GM19193 (cell line): ENCODE results near the gene MFGE8.

Experiments used
- POLR2A ChIP-seq: IDR thresholded peaks from 4 replicates; pipeline ENCODE4 v1.6.1; 2011; ENCODE audit not compliant: insufficient read depth, insufficient read length; ENCODE audit errors: extremely low read depth

Gene MFGE8

GRCh38 chr15:88902846-88903245 lies 10.3 kb downstream of the MFGE8 start:
- TF ChIP-seq POLR2A, result no peak

DNA sequence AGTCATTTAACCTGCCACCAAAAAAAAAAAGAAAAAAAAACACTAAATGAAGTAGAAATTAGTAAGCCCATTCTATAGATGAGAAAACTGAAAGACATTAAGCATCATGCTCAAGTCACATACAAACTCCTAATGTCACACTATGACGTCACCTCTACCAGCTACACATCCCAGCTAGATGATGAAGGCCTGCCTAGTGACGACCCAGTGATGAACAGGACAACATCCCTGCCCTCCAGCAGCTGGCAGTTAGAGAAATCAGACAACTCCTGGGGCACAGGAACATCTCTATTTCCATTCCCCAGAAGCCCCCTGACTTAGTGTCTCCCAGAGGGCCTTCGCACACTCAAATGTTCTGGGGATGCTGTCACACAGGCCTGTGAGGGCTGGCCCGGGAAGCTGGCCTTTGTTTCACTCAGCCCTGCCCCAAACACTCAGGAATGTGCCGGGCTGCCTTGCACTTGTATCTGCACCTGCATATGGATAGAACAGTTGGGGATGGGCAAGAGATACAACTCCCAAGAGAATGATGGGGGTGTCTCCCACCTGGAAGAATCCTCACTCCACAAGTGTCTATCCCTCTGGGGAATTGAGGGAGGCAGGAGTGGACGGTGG lies 10.9 kb downstream of the MFGE8 start:
- no peak for TF ChIP-seq POLR2A

DNA sequence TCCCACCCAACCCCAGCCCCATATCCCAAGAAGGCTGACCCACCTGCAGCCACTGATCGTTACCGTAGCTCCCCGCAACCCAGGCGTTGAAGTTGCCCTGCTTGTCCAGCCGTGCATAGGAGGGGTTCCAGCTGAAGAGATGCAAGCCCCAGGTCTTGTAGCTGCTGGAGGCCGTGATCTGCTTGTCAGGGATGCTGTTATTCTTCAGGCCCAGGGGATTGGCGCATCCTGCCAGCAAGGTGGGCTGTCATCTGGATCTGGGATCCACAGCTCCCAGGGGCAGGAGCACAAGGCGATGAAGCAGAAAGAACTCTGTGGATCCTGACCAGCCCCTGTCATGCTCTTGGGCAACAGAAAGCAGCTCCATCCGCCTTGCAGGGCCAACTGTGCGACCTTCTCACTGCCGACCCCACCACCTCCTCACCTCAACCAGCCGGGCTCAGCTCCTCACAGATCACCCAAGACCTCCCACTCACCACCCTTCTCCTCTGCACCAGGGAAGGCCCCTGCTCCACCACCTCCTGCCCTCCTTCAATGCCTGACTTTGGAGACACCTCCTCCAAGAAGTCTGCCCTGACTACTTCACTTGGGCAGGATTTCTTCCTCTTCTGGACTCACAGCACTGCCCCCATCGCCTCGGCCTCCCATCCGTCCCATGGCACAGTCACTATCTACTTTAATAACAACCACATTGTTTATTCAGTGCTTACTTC lies 11.5 kb downstream of the MFGE8 start:
- no peak for TF ChIP-seq POLR2A

GRCh38 chr15:88900982-88901418 lies 12.2 kb downstream of the MFGE8 start:
- TF ChIP-seq POLR2A, result no peak

- TF ChIP-seq POLR2A, result no peak
Measured at GRCh38 chr15:88900309-88900981, 12.7 kb downstream of the MFGE8 start.

- no peak for TF ChIP-seq POLR2A
Measured at GRCh38 chr15:88899251-88899650, 13.9 kb downstream of the MFGE8 start.

GRCh38 chr15:88898736-88899135 lies 14.4 kb downstream of the MFGE8 start:
- TF ChIP-seq POLR2A, result no peak

GRCh38 chr15:88897456-88898194 lies 15.6 kb downstream of the MFGE8 start:
- no peak for TF ChIP-seq POLR2A

DNA sequence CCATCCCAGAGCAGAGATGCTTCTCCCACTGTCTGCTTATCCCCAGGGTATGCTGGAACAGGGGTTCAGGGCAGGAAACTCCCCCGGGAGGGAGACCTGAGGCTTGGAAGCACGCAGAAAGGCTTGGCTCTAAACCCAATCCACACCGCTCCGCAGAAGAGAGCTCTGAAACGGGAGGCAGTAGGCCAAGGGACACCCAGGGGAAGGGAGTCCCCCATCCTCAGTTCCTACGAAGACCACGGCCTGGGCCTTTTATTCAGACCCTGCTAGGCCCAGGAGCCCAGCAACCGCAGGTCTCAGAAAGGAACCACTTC lies 16.1 kb downstream of the MFGE8 start:
- no peak for TF ChIP-seq POLR2A

DNA sequence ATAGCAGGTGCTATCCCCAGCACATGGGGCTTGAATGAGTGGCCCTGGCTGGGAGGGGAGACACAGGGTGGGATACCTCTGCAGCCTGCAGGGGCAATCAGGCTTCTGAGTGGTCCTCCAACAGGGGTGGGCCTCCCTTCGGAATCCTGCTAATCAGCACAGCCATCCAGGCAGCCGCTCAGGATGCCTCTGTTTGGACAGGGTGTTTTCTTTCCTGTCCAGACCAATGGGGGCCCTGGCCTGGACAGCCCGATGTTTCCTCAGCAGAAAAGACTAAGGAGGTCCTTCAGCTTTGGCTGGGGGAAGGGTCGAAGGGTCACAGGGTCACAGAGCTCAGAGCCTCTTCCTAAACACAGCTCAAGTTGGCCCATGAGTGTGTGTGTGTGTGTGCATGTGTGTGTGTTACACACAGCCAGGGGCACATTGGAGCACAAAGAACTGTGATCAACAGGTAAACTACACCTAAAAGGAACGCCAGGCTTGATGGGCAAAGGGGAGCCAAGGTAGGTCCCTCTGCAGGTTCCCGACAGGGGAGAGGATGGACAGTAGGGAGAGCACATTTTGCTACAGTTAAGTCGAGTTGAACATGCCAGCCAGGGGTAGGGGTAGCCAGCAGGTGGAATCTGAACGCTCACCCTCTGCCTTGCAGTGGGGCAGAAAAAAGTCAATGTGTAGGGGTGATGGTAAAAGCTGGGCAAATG lies 16.7 kb downstream of the MFGE8 start:
- no peak for TF ChIP-seq POLR2A

GRCh38 chr15:88894819-88895767 lies 18.1 kb downstream of the MFGE8 start, which contains the start of gene HAPLN3:
Gene HAPLN3, minus strand, starts transcription at chr15:88895544. Its CDS starts 8,246 bp downstream, at chr15:88887298.
- TF ChIP-seq POLR2A, result no peak

DNA sequence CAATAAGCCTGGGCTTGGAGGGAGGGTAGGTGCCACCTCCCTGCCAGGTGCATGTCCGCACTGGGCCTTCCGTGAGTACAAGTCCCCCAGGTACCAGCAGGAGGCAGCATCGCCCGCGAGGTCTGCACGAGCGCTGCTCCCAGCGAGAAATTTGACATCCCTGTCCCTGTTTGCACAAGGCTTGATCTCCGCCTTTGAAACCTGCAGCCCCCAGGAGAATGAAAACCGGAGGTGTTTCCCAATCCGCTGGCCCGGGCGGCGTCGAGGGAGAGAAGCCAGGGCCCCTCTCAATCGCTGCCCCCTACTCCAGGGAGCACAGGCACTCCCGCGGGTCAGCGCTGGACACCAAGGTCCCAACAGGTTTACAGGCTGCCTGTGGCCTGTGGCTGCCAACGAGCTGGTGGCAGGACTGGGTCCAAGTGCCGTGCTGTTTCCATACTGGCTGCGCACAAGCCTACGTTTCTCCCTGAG lies 18.8 kb downstream of the MFGE8 start:
- no peak for TF ChIP-seq POLR2A

DNA sequence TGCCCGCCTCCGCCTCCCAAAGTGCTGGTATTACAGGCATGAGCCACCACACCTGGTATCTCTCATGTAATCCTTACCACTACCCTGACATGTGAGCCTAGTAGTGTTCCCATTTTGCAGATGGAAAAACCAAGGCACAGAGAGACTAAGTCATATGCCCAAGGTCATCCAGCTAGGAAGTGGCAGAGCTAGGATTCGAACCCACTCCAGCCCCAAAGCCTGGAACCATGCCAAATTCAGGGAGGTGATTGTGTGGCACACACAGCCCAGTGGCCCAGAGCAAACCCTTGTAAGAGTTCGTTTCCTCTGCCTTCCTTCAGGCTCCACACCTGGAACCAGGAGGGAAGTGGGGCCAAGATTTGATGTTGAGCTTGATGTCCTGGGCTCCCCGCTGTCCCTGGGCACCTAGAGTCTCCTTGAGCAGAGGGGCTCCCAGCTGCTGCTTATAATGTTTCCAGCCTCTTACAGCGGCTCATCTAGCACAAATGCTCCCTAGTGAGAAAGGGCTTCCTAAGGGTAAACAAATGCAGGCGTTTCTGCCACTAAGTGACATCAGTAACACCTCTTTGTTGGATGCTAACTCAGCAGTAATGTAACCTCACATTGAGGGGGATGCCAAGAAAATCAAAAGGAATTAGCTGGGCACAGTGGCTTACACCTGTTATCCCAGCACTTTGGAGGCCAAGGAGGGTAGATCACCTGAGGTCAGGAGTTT lies 21.5 kb downstream of the MFGE8 start:
- no peak for TF ChIP-seq POLR2A
